ENCODE data around the gene UNC5B.

DNA sequence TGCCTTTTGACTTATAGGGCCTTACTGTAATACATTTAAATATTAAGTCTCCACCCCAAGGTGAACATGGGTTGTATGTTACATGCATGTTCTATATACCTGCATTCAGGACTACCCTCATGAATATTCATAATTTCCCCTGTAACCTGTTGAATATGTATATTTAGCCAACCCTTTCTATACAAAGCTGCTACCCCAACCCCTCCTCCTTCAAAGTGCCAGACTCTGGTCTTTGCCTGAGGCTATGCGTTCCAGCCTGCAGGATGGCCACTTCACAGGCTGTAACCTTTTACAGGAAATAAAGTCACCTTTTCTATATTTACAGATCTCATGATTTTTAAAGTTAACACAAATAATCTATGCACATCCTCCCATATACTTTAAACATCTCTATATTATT lies 10.1 kb upstream of the UNC5B start:
- no peak for TF ChIP-seq EZH2 (IDR thresholded peaks at IDR 0.05)
- no peak for TF ChIP-seq POLR2AphosphoS5 (IDR thresholded peaks at IDR 0.05; ENCODE audit: borderline replicate concordance, low read depth, low read length)
